ENCODE results near the gene ZFPM1. TPM values are rescaled to one million over a fixed set of nuclear protein-coding genes. Genes with fewer than 3 reads are reported as not detected.

The ZFPM1 gene
- total and polyA plus RNA-seq, 7 experiments from 2014 or later, result 0.15 to 28.1 (median 13.5) TPM

GRCh38 chr16:88558457-88559442 lies 105.7 kb downstream of the ZFPM1 start:
- DNase-seq (no peak), ATAC-seq (peak; percentile 43)
- Histone ChIP-seq H3K27ac (ENCODE audit: low read depth, low read length) (no peak overlapping the region), H3K9me3 (ENCODE audit: control insufficient read depth in 2 of 3, low read length in 3 of 3) (no peaks in the 10 kb centered on the region), H3K27me3 (ENCODE audit: control insufficient read depth in 2 of 2, insufficient read depth in 2 of 2, low read length in 2 of 2) (no peaks in the 10 kb centered on the region), H3K4me1 (ENCODE audit: control insufficient read depth in 2 of 2, insufficient read depth in 2 of 2, low read length in 2 of 2) (peaks cover 4% of the 10 kb centered on the region in 2 donors), H3K36me3 (ENCODE audit: control insufficient read depth in 2 of 3, insufficient read depth in 3 of 3, low read length in 3 of 3) (no peaks in the 10 kb centered on the region), H3K4me3 (ENCODE audit: low read length) (no peak overlapping the region)
- intact Hi-C loops (cut with micrococcal nuclease), result no loop called here
- peaks cover 0 to 26% (median 5%) of the 10 kb centered on the region in 5 donors for H3K27me3 Mint-ChIP-seq
- ChIA-PET POLR2A (no interaction called here), CTCF (interaction anchor here (1.4 kb wide), 1 partner anchor 9 kb away, joined by 3 read pairs; no protein-coding TSS in a partner anchor)
- peaks cover 0 to 4% (median 0%) of the 10 kb centered on the region in 5 donors for H3K36me3 Mint-ChIP-seq
- H3K9me3 Mint-ChIP-seq, result peaks cover 0 to 6% (median 0%) of the 10 kb centered on the region in 11 donors
- peak overlapping the region in 1 of 9 donors; percentile 32 for H3K27ac Mint-ChIP-seq
- H3K4me3 Mint-ChIP-seq, result no peak overlapping the region
- peaks cover 0 to 4% (median 3%) of the 10 kb centered on the region in 7 donors for H3K4me1 Mint-ChIP-seq

- ChIA-PET CTCF (interaction anchor here (0.5 to 1.3 kb wide), 6 partner anchors 12 to 644 kb away, joined by 3 read pairs; no protein-coding TSS in a partner anchor), POLR2A (interaction anchor here (1.6 kb wide), 1 partner anchor 11 kb away, joined by 7 read pairs; no protein-coding TSS in a partner anchor)
- peak in 1 of 9 donors; percentile 19 for DNase-seq
- no peak for ATAC-seq
- Histone ChIP-seq H3K27ac (ENCODE audit: low read depth, low read length) (no peak overlapping the region), H3K4me3 (ENCODE audit: low read length) (no peak overlapping the region), H3K27me3 (ENCODE audit: control insufficient read depth in 2 of 2, insufficient read depth in 2 of 2, low read length in 2 of 2) (no peaks in the 10 kb centered on the region), H3K4me1 (ENCODE audit: control insufficient read depth in 2 of 2, insufficient read depth in 2 of 2, low read length in 2 of 2) (peaks cover 4% of the 10 kb centered on the region in 2 donors), H3K9me3 (ENCODE audit: control insufficient read depth in 2 of 3, low read length in 3 of 3) (no peaks in the 10 kb centered on the region), H3K36me3 (ENCODE audit: control insufficient read depth in 2 of 3, insufficient read depth in 3 of 3, low read length in 3 of 3) (no peaks in the 10 kb centered on the region)
- Mint-ChIP-seq H3K9me3 (peaks cover 0 to 6% (median 0%) of the 10 kb centered on the region in 11 donors), H3K4me1 (peaks cover 0 to 4% (median 3%) of the 10 kb centered on the region in 7 donors), H3K27me3 (peaks cover 0 to 26% (median 5%) of the 10 kb centered on the region in 5 donors), H3K27ac (no peak overlapping the region), H3K4me3 (no peak overlapping the region), H3K36me3 (peaks cover 0 to 4% (median 0%) of the 10 kb centered on the region in 5 donors)
- intact Hi-C loops (cut with micrococcal nuclease), result loop anchor here in 1 of 2 donors (5.0 kb wide), 1 partner anchor 784 kb away; no protein-coding TSS in a partner anchor
Observed at GRCh38 chr16:88560714-88561484, 107.8 kb downstream of the ZFPM1 start.

- Mint-ChIP-seq H3K4me1 (peaks cover 0 to 4% (median 3%) of the 10 kb centered on the region in 7 donors), H3K4me3 (no peak overlapping the region), H3K27me3 (peaks cover 0 to 18% (median 4%) of the 10 kb centered on the region in 5 donors), H3K9me3 (no peaks in the 10 kb centered on the region), H3K36me3 (no peaks in the 10 kb centered on the region), H3K27ac (peak overlapping the region in 2 of 9 donors; percentile 54 to 55)
- DNase-seq, result peak; percentile 27 to 58 (median 49)
- POLR2A ChIA-PET, result interaction anchor here (1.6 kb wide), 1 partner anchor 12 kb away, joined by 7 read pairs; no protein-coding TSS in a partner anchor
- peak; percentile 92 for ATAC-seq
- H3K4me3 ChIP-seq (ENCODE audit: low read length), result no peak overlapping the region
- peaks cover 4% of the 10 kb centered on the region in 2 donors for H3K4me1 ChIP-seq (ENCODE audit: control insufficient read depth in 2 of 2, insufficient read depth in 2 of 2, low read length in 2 of 2)
- no peaks in the 10 kb centered on the region for H3K36me3 ChIP-seq (ENCODE audit: control insufficient read depth in 2 of 3, insufficient read depth in 3 of 3, low read length in 3 of 3)
- no peaks in the 10 kb centered on the region for H3K27me3 ChIP-seq (ENCODE audit: control insufficient read depth in 2 of 2, insufficient read depth in 2 of 2, low read length in 2 of 2)
- H3K9me3 ChIP-seq (ENCODE audit: control insufficient read depth in 2 of 3, low read length in 3 of 3), result no peaks in the 10 kb centered on the region
- CTCF ChIA-PET, result interaction anchor here (0.7 to 1.3 kb wide), 6 partner anchors 11 to 1173 kb away, joined by 3 read pairs; no protein-coding TSS in a partner anchor
- no peak overlapping the region for H3K27ac ChIP-seq (ENCODE audit: low read depth, low read length)
- intact Hi-C loops (cut with micrococcal nuclease), result loop anchor here (1.0 to 5.0 kb wide), 3 partner anchors 34 to 784 kb away; no protein-coding TSS in a partner anchor
Observed at GRCh38 chr16:88561485-88562359, 108.6 kb downstream of the ZFPM1 start.

GRCh38 chr16:88566158-88566557 lies 113.1 kb downstream of the ZFPM1 start:
- H3K36me3 ChIP-seq (ENCODE audit: control insufficient read depth in 2 of 3, insufficient read depth in 3 of 3, low read length in 3 of 3), result no peaks in the 10 kb centered on the region
- H3K4me1 ChIP-seq (ENCODE audit: control insufficient read depth in 2 of 2, insufficient read depth in 2 of 2, low read length in 2 of 2), result peaks cover 16% of the 10 kb centered on the region in 2 donors
- ChIA-PET CTCF (no interaction called here), POLR2A (no interaction called here)
- no peaks in the 10 kb centered on the region for H3K36me3 Mint-ChIP-seq
- H3K4me3 Mint-ChIP-seq, result peak overlapping the region in 1 of 10 donors; percentile 29
- intact Hi-C loops (cut with micrococcal nuclease), result no loop called here
- H3K4me1 Mint-ChIP-seq, result peaks cover 0 to 16% (median 15%) of the 10 kb centered on the region in 7 donors
- H3K4me3 ChIP-seq (ENCODE audit: low read length), result no peak overlapping the region
- ATAC-seq (no peak), DNase-seq (peak in 1 of 9 donors; percentile 75)
- H3K9me3 Mint-ChIP-seq, result peaks cover 0 to 5% (median 0%) of the 10 kb centered on the region in 11 donors
- no peaks in the 10 kb centered on the region for H3K9me3 ChIP-seq (ENCODE audit: control insufficient read depth in 2 of 3, low read length in 3 of 3)
- peak overlapping the region in 3 of 9 donors; percentile 40 to 75 (median 51) for H3K27ac Mint-ChIP-seq
- no peaks in the 10 kb centered on the region for H3K27me3 Mint-ChIP-seq
- H3K27ac ChIP-seq (ENCODE audit: low read depth, low read length), result no peak overlapping the region
- no peaks in the 10 kb centered on the region for H3K27me3 ChIP-seq (ENCODE audit: control insufficient read depth in 2 of 2, insufficient read depth in 2 of 2, low read length in 2 of 2)

- POLR2A ChIA-PET, result interaction anchor here (0.7 to 1.0 kb wide), 2 partner anchors 9 to 136 kb away, joined by 3 read pairs; no protein-coding TSS in a partner anchor
- peaks cover 0 to 3% (median 0%) of the 10 kb centered on the region in 5 donors for H3K36me3 Mint-ChIP-seq
Observed at GRCh38 chr16:88568710-88569613, 115.9 kb downstream of the ZFPM1 start.

More at GRCh38 chr16:88568710-88569613, 115.9 kb downstream of the ZFPM1 start:
- H3K4me3 Mint-ChIP-seq, result peak overlapping the region; percentile 71 to 93 (median 86)
- H3K4me1 Mint-ChIP-seq, result peaks cover 10 to 38% (median 34%) of the 10 kb centered on the region in 7 donors
- H3K27ac Mint-ChIP-seq, result peak overlapping the region; percentile 28 to 93 (median 83)
- Histone ChIP-seq H3K36me3 (ENCODE audit: control insufficient read depth in 2 of 3, insufficient read depth in 3 of 3, low read length in 3 of 3) (peaks cover 0 to 7% (median 0%) of the 10 kb centered on the region in 3 experiments), H3K4me3 (ENCODE audit: low read length) (peak overlapping the region; percentile 84), H3K27ac (ENCODE audit: low read depth, low read length) (peak overlapping the region; percentile 91), H3K4me1 (ENCODE audit: control insufficient read depth in 2 of 2, insufficient read depth in 2 of 2, low read length in 2 of 2) (peaks cover 21% of the 10 kb centered on the region in 2 donors), H3K9me3 (ENCODE audit: control insufficient read depth in 2 of 3, low read length in 3 of 3) (no peaks in the 10 kb centered on the region), H3K27me3 (ENCODE audit: control insufficient read depth in 2 of 2, insufficient read depth in 2 of 2, low read length in 2 of 2) (no peaks in the 10 kb centered on the region)
- peaks cover 0 to 5% (median 0%) of the 10 kb centered on the region in 11 donors for H3K9me3 Mint-ChIP-seq
- no peaks in the 10 kb centered on the region for H3K27me3 Mint-ChIP-seq
- intact Hi-C loops (cut with micrococcal nuclease), result no loop called here
- DNase-seq, result no peak
- ATAC-seq, result no peak
- CTCF ChIA-PET, result no interaction called here

Measured in naive thymus-derived CD4-positive, alpha-beta T cell (primary cell).